DOHH2 (cell line): Measurements from ENCODE around the gene BACE2.
"Not testable (repeated sequence)": the region's sequence is repeated elsewhere in the genome, so short reads cannot be mapped to it uniquely, and the experiment has no call there.

ENCODE experiments used
- H3F3A ChIP-seq: fragments of 200-600 bp; sonication (generic), shearing (Covaris generic); 2 replicates; pipeline ENCODE4 v1.6.0; 2016; ENCODE audit warnings: antibody characterized with exemption, mild to moderate bottlenecking; ENCODE audit not compliant: control insufficient read depth, insufficient read depth
- H3K27ac ChIP-seq: fragments of 200-600 bp; sonication (generic); 2 replicates; pipeline ENCODE4 v1.5.1; 2014; ENCODE audit warnings: low read depth, mild to moderate bottlenecking, low read length, moderate library complexity
- H3K27me3 ChIP-seq: fragments of 200-600 bp; sonication (generic); 2 replicates; pipeline ENCODE4 v1.6.1; 2014; ENCODE audit warnings: mild to moderate bottlenecking, low read length, mixed read lengths; ENCODE audit not compliant: control insufficient read depth
- H3K36me3 ChIP-seq: fragments of 200-600 bp; sonication (generic); 2 replicates; pipeline ENCODE4 v1.6.1; 2014; ENCODE audit warnings: mild to moderate bottlenecking, low read length, moderate library complexity, mixed read lengths; ENCODE audit not compliant: control insufficient read depth
- H3K4me1 ChIP-seq: fragments of 200-600 bp; sonication (generic); 2 replicates; pipeline ENCODE4 v1.6.1; 2014; ENCODE audit warnings: mild to moderate bottlenecking, low read length, mixed read lengths; ENCODE audit not compliant: control insufficient read depth
- H3K4me2 ChIP-seq: fragments of 200-600 bp; sonication (generic); 2 replicates; pipeline ENCODE4 v1.6.0; 2014; ENCODE audit warnings: mild to moderate bottlenecking, low read length, moderate library complexity
- H3K4me3 ChIP-seq: fragments of 200-600 bp; sonication (generic); 2 replicates; pipeline ENCODE4 v1.5.1; 2014; ENCODE audit warnings: mild to moderate bottlenecking, low read length, mixed read lengths
- H3K79me2 ChIP-seq: fragments of 200-600 bp; sonication (generic); 2 replicates; pipeline ENCODE4 v1.6.1; 2014; ENCODE audit warnings: mild to moderate bottlenecking, low read length, mixed read lengths; ENCODE audit not compliant: control insufficient read depth
- H3K9me2 ChIP-seq: fragments of 200-600 bp; sonication (generic); replicated peaks from 2 replicates; pipeline ENCODE4 v1.6.1; 2014; ENCODE audit warnings: mild to moderate bottlenecking, low read length, mixed read lengths; ENCODE audit not compliant: control insufficient read depth
- H3K9me3 ChIP-seq: fragments of 200-600 bp; sonication (generic); 2 replicates; pipeline ENCODE4 v1.6.1; 2014; ENCODE audit warnings: antibody characterized with exemption, low read length, mixed read lengths; ENCODE audit not compliant: control insufficient read depth, insufficient read depth
- H4K20me1 ChIP-seq: fragments of 200-600 bp; sonication (generic); 2 replicates; pipeline ENCODE4 v1.6.0; 2014; ENCODE audit warnings: low read depth, mild to moderate bottlenecking, antibody characterized with exemption, low read length, moderate library complexity; ENCODE audit not compliant: control insufficient read depth, insufficient read depth
- EZH2phosphoT487 ChIP-seq: fragments of 200-600 bp; sonication (generic); IDR thresholded peaks from 2 replicates; pipeline ENCODE4 v1.6.1; 2017; ENCODE audit warnings: borderline replicate concordance, mild to moderate bottlenecking, antibody characterized with exemption, low read length, moderate library complexity, mixed read lengths
- TF ChIP-seq, protein P1 (sequence below): fragments of 200-600 bp; sonication (generic); IDR thresholded peaks from one replicate; pipeline ENCODE4 v1.5.1; 2014; ENCODE audit warnings: antibody characterized with exemption, mild to moderate bottlenecking, low read depth, low read length; ENCODE audit not compliant: poor library complexity, severe bottlenecking

The BACE2 gene

DNA sequence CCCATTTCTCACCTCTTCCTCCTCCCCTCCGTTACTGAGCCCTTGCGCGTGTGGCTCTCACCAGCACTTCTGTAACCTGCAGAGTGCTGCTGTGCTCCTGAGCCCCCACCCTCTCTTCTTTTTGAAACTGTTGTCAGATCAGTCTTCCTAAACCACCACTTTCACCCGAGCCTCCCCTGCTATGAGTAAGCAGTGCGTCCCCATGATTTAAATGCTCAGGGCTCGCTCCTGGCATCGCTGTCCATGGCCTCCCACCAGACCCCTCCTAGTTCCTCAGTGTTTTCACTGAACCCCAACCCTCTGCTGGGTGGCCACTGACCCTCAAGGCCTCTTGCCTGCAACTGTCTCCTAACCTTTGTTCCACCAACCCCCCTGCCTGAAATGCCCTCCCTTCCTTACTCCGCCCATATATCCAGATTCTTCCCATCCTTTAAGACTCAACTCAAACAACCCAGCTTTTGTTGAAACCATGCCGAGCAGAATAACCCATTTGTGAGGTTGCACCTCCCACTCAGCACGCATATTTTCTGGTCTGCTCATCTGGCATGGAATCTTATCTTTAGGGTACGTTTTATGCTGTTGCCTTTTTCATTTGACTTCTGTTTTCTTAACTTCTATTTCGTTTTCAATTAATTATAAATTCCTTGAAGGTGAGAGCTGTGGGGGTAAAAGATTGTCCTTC, 84.1 kb downstream of the BACE2 start:
- no peaks in the 10 kb centered on the region for H3K4me1 ChIP-seq
- H3K79me2 ChIP-seq, result no peaks in the 10 kb centered on the region
- no peak for TF ChIP-seq EZH2phosphoT487
- TF ChIP-seq, protein P1, sequence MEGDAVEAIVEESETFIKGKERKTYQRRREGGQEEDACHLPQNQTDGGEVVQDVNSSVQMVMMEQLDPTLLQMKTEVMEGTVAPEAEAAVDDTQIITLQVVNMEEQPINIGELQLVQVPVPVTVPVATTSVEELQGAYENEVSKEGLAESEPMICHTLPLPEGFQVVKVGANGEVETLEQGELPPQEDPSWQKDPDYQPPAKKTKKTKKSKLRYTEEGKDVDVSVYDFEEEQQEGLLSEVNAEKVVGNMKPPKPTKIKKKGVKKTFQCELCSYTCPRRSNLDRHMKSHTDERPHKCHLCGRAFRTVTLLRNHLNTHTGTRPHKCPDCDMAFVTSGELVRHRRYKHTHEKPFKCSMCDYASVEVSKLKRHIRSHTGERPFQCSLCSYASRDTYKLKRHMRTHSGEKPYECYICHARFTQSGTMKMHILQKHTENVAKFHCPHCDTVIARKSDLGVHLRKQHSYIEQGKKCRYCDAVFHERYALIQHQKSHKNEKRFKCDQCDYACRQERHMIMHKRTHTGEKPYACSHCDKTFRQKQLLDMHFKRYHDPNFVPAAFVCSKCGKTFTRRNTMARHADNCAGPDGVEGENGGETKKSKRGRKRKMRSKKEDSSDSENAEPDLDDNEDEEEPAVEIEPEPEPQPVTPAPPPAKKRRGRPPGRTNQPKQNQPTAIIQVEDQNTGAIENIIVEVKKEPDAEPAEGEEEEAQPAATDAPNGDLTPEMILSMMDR, result no peak
- H4K20me1 ChIP-seq, result no peaks in the 10 kb centered on the region
- no peaks in the 10 kb centered on the region for H3K27me3 ChIP-seq
- H3K27ac ChIP-seq, result no peak overlapping the region
- no peaks in the 10 kb centered on the region for H3F3A ChIP-seq
- no peak overlapping the region for H3K4me2 ChIP-seq
- H3K9me2 ChIP-seq, result no peaks in the 10 kb centered on the region
- no peaks in the 10 kb centered on the region for H3K9me3 ChIP-seq
- H3K4me3 ChIP-seq, result no peak overlapping the region
- no peaks in the 10 kb centered on the region for H3K36me3 ChIP-seq

DNA sequence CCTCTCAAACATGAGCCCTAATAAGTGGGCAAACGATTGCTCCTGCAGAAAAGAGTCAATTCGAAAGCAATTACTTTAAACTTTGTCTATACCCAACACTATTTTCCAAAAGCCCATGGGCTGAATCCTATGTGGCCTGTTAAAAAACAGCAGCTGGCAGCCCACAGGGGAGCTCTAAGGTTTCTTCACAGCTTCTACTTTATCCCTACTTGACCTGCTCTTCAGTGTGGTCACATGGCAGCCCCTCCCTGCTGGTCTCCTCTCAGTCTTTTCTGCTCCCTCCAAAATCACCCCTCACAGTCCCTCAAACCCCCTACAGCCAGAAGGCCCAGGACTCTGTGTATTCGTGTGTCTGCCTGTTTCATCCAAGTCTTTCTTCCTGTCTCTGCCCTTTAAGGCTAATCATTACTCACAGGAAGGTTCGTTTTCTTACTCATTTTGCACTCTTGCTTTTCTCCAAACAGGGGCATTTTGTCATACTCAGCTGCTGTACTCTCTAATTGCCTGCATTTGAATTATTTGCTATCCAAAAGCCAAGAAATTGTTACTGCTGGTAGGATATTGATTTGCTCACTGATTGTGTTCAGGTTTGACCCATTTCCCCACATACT, 86.2 kb downstream of the BACE2 start:
- Histone ChIP-seq H3K9me3 (no peaks in the 10 kb centered on the region), H3K36me3 (no peaks in the 10 kb centered on the region), H3K4me3 (no peak overlapping the region), H3K27me3 (no peaks in the 10 kb centered on the region), H3K27ac (no peak overlapping the region), H3F3A (no peaks in the 10 kb centered on the region), H3K4me1 (no peaks in the 10 kb centered on the region), H3K9me2 (no peaks in the 10 kb centered on the region), H3K79me2 (no peaks in the 10 kb centered on the region), H4K20me1 (no peaks in the 10 kb centered on the region), H3K4me2 (no peak overlapping the region)
- TF ChIP-seq EZH2phosphoT487, result no peak
- TF ChIP-seq, protein P1, result no peak

DNA sequence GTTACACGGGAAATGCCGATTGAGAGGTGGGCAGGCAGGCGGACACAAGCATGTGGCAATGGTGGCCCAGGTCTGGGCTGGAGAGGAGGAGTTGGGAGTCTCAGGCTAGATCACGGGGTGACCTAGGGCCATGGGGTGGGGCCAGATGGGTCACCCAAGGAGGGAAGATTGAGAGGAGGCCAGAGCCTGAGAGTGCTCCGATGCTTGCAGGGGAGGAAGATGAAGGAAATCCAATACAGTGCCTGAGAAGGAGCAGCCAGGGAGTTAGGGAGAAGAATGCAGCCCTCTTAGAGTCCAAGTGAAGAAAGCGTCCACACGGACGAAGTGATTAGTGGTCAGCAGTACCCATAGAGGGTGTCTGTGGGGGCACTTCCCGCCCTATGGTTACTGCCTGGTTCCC, 87.2 kb downstream of the BACE2 start:
- no peaks in the 10 kb centered on the region for H3K9me2 ChIP-seq
- H4K20me1 ChIP-seq, result no peaks in the 10 kb centered on the region
- TF ChIP-seq, protein P1, result no peak
- TF ChIP-seq EZH2phosphoT487, result no peak
- H3K36me3 ChIP-seq, result no peaks in the 10 kb centered on the region
- H3F3A ChIP-seq, result no peaks in the 10 kb centered on the region
- no peak overlapping the region for H3K4me3 ChIP-seq
- no peaks in the 10 kb centered on the region for H3K79me2 ChIP-seq
- H3K27ac ChIP-seq, result no peak overlapping the region
- H3K9me3 ChIP-seq, result no peaks in the 10 kb centered on the region
- H3K4me1 ChIP-seq, result no peaks in the 10 kb centered on the region
- H3K27me3 ChIP-seq, result no peaks in the 10 kb centered on the region
- no peak overlapping the region for H3K4me2 ChIP-seq

DNA sequence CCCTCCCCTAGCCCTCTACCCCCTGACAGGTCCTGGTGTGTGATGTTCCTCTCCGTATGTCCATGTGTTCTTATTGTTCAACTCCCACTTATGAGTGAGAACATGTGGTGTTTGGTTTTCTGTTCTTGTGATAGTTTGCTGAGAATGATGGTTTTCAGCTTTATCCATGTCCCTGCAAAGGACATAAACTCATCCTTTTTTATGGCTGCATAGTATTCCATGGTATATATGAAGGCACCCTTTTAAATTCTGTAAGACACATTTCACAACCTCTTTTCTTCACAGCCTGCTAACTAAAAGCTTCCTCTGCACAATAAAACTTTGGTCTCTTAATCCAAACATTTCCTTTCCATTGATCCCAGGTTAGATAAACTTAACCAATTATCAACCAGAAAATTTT, 88.3 kb downstream of the BACE2 start:
- not testable (repeated sequence) for H3K36me3 ChIP-seq, H3K27me3 ChIP-seq, H3K79me2 ChIP-seq, H3K9me2 ChIP-seq, H3F3A ChIP-seq, H3K27ac ChIP-seq, H3K4me2 ChIP-seq, H3K4me3 ChIP-seq, H3K9me3 ChIP-seq, H4K20me1 ChIP-seq, H3K4me1 ChIP-seq
